Measurements from ENCODE around the gene BLMH.
"Not testable (repeated sequence)": the region's sequence is repeated elsewhere in the genome, so short reads cannot be mapped to it uniquely, and the experiment has no call there.

Gene BLMH

GRCh38 chr17:30228011-30228410, 63.7 kb downstream of the BLMH start:
- DNase-seq (ENCODE audit: low read depth), result no peak

GRCh38 chr17:30226878-30227277, 64.9 kb downstream of the BLMH start:
- DNase-seq (ENCODE audit: low read depth), result no peak

GRCh38 chr17:30225919-30226553, 65.7 kb downstream of the BLMH start:
- DNase-seq (ENCODE audit: low read depth), result no peak

GRCh38 chr17:30225112-30225511, 66.6 kb downstream of the BLMH start:
- no peak for DNase-seq (ENCODE audit: low read depth)

GRCh38 chr17:30224419-30224960, 67.3 kb downstream of the BLMH start:
- no peak for DNase-seq (ENCODE audit: low read depth)

GRCh38 chr17:30222721-30223175, 69.0 kb downstream of the BLMH start:
- no peak for DNase-seq (ENCODE audit: low read depth)

GRCh38 chr17:30222251-30222650, 69.5 kb downstream of the BLMH start:
- no peak for DNase-seq (ENCODE audit: low read depth)

- DNase-seq (ENCODE audit: low read depth), result no peak
Observed at GRCh38 chr17:30221346-30221745, 70.4 kb downstream of the BLMH start.

GRCh38 chr17:30220414-30220813, 71.3 kb downstream of the BLMH start:
- no peak for DNase-seq (ENCODE audit: low read depth)

- DNase-seq (ENCODE audit: low read depth), result no peak
Observed at GRCh38 chr17:30219833-30220232, 71.9 kb downstream of the BLMH start.

- no peak for DNase-seq (ENCODE audit: low read depth)
Observed at GRCh38 chr17:30219315-30219714, 72.4 kb downstream of the BLMH start.

GRCh38 chr17:30218799-30219198, 72.9 kb downstream of the BLMH start:
- no peak for DNase-seq (ENCODE audit: low read depth)

- no peak for DNase-seq (ENCODE audit: low read depth)
Observed at GRCh38 chr17:30217746-30218245, 73.9 kb downstream of the BLMH start.

GRCh38 chr17:30217054-30217453, 74.7 kb downstream of the BLMH start:
- no peak for DNase-seq (ENCODE audit: low read depth)

- DNase-seq (ENCODE audit: low read depth), result no peak
Observed at GRCh38 chr17:30212750-30213149, 79.0 kb downstream of the BLMH start.

- no peak for DNase-seq (ENCODE audit: low read depth)
Observed at GRCh38 chr17:30211371-30211770, 80.4 kb downstream of the BLMH start.

GRCh38 chr17:30210901-30211300, 80.8 kb downstream of the BLMH start:
- no peak for DNase-seq (ENCODE audit: low read depth)

GRCh38 chr17:30210366-30210765, 81.4 kb downstream of the BLMH start:
- DNase-seq (ENCODE audit: low read depth), result no peak

- no peak for DNase-seq (ENCODE audit: low read depth)
Observed at GRCh38 chr17:30209930-30210329, 81.8 kb downstream of the BLMH start.

- no peak for DNase-seq (ENCODE audit: low read depth)
Observed at GRCh38 chr17:30208214-30208613, 83.5 kb downstream of the BLMH start.

GRCh38 chr17:30207655-30208054, 84.1 kb downstream of the BLMH start:
- no peak for DNase-seq (ENCODE audit: low read depth)

GRCh38 chr17:30203471-30203981, 88.2 kb downstream of the BLMH start:
- DNase-seq (ENCODE audit: low read depth), result no peak

GRCh38 chr17:30200656-30201055, 91.1 kb downstream of the BLMH start:
- DNase-seq (ENCODE audit: low read depth), result not testable (repeated sequence)

GRCh38 chr17:30200106-30200505, 91.6 kb downstream of the BLMH start:
- DNase-seq (ENCODE audit: low read depth), result no peak
